ENCODE measurements around the gene KRTDAP. TPM values are rescaled to one million over a fixed set of nuclear protein-coding genes. Genes with fewer than 3 reads are reported as not detected.

Gene KRTDAP
- total RNA-seq, 3 donors from 2014 or later, result not detected

- Histone ChIP-seq H3K4me3 (peak within 1 kb of the TSS in 1 of 3 donors; percentile 44), H3K27ac (no peak within 1 kb of the TSS), H3K4me1 (no peaks in the 10 kb centered on the region), H3K27me3 (peaks cover 0 to 34% of the 10 kb centered on the region in 2 donors), H3K36me3 (no peaks in the 10 kb centered on the region), H3K9me3 (no peaks in the 10 kb centered on the region)
- intact Hi-C loops (cut with DNase I; ENCODE audit: low total_unique reads), result no loop called here
- TF ChIP-seq, protein P1, sequence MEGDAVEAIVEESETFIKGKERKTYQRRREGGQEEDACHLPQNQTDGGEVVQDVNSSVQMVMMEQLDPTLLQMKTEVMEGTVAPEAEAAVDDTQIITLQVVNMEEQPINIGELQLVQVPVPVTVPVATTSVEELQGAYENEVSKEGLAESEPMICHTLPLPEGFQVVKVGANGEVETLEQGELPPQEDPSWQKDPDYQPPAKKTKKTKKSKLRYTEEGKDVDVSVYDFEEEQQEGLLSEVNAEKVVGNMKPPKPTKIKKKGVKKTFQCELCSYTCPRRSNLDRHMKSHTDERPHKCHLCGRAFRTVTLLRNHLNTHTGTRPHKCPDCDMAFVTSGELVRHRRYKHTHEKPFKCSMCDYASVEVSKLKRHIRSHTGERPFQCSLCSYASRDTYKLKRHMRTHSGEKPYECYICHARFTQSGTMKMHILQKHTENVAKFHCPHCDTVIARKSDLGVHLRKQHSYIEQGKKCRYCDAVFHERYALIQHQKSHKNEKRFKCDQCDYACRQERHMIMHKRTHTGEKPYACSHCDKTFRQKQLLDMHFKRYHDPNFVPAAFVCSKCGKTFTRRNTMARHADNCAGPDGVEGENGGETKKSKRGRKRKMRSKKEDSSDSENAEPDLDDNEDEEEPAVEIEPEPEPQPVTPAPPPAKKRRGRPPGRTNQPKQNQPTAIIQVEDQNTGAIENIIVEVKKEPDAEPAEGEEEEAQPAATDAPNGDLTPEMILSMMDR (IDR thresholded peaks at IDR 0.05), result no peak
- no peak for TF ChIP-seq POLR2A (IDR thresholded peaks at IDR 0.05)
- TF ChIP-seq POLR2AphosphoS5 (IDR thresholded peaks at IDR 0.05), result no peak
- no peak for DNase-seq (ENCODE audit: low spot score in 2 of 2)
Observed at GRCh38 chr19:35533201-35533821, 43.0 kb upstream of the KRTDAP start, which contains the start of gene GAPDHS. Gene GAPDHS (plus strand): TSS chr19:35533456. CDS start chr19:35533528, 72 bp downstream.

DNA sequence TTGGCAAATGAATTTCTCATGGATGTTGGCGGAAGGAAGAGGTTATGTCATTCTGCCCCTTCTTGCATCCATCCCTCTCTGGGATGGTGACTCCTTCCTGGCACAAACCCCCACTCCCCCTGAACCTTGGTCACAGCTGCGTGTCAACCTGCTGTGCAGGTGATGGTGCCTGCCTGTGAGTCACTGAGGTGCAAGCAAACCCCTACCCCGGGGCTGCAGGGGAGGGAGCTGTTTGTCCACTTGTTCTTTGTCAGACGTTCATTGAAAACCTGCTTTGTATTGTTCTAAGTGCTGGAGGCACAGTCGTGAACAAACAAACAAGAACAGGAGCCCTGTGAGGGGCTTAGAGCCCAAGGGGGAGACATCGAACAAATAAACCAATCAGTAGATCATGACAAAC lies 41.0 kb upstream of the KRTDAP start:
- Histone ChIP-seq H3K27me3 (peaks cover 0 to 52% of the 10 kb centered on the region in 2 donors), H3K36me3 (no peaks in the 10 kb centered on the region), H3K9me3 (no peaks in the 10 kb centered on the region), H3K27ac (no peak overlapping the region), H3K4me1 (no peaks in the 10 kb centered on the region), H3K4me3 (no peak overlapping the region)
- no peak for TF ChIP-seq POLR2AphosphoS5 (IDR thresholded peaks at IDR 0.05)
- TF ChIP-seq, protein P1 (IDR thresholded peaks at IDR 0.05), result no peak
- TF ChIP-seq POLR2A (IDR thresholded peaks at IDR 0.05), result no peak
- intact Hi-C loops (cut with DNase I; ENCODE audit: low total_unique reads), result no loop called here
- no peak for DNase-seq (ENCODE audit: low spot score in 2 of 2)

GRCh38 chr19:35529241-35530218 lies 39.3 kb upstream of the KRTDAP start:
- no peak overlapping the region for H3K27ac ChIP-seq
- no peaks in the 10 kb centered on the region for H3K4me1 ChIP-seq
- peaks cover 0 to 66% of the 10 kb centered on the region in 2 donors for H3K27me3 ChIP-seq
- DNase-seq (ENCODE audit: low spot score in 2 of 2), result no peak
- no peaks in the 10 kb centered on the region for H3K9me3 ChIP-seq
- TF ChIP-seq, protein P1 (IDR thresholded peaks at IDR 0.05), result no peak
- TF ChIP-seq POLR2AphosphoS5 (IDR thresholded peaks at IDR 0.05) (no peak), POLR2A (IDR thresholded peaks at IDR 0.05) (no peak)
- H3K36me3 ChIP-seq, result no peaks in the 10 kb centered on the region
- H3K4me3 ChIP-seq, result no peak overlapping the region
- intact Hi-C loops (cut with DNase I; ENCODE audit: low total_unique reads), result no loop called here

- Histone ChIP-seq H3K27ac (no peak within 1 kb of the TSS), H3K4me3 (no peak within 1 kb of the TSS), H3K36me3 (no peaks in the 10 kb centered on the region), H3K9me3 (no peaks in the 10 kb centered on the region), H3K4me1 (no peaks in the 10 kb centered on the region), H3K27me3 (peaks cover 0 to 55% of the 10 kb centered on the region in 2 donors)
- no peak for DNase-seq (ENCODE audit: low spot score in 2 of 2)
- TF ChIP-seq POLR2A (IDR thresholded peaks at IDR 0.05), result no peak
- intact Hi-C loops (cut with DNase I; ENCODE audit: low total_unique reads), result no loop called here
Observed at GRCh38 chr19:35528218-35529038, 38.2 kb upstream of the KRTDAP start, which contains the start of gene SBSN. Gene SBSN (minus strand): TSS chr19:35528311. CDS start chr19:35528281, 30 bp downstream.

DNA sequence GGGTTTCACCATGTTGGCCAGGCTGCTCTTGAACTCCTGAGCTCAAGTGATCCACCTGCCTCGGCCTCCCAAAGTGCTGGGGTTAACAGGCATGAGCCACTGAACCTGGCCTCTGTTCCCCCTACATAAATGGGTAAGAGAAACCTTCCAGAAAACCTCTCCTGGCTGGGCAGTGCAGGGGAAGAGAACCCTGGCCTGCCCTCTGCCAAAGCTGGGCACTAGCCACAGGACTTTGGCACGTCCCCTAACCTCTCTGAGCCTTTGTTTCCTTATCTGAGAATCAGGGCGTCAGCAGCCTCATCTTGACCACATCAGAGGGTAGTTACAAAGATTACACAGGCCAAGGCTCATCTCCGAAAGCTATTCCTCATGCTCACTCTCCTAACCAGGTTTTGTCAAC lies 35.6 kb upstream of the KRTDAP start:
- no peaks in the 10 kb centered on the region for H3K36me3 ChIP-seq
- H3K27me3 ChIP-seq, result peaks cover 0 to 46% of the 10 kb centered on the region in 2 donors
- no peak overlapping the region for H3K27ac ChIP-seq
- no peaks in the 10 kb centered on the region for H3K9me3 ChIP-seq
- no peak for DNase-seq (ENCODE audit: low spot score in 2 of 2)
- H3K4me1 ChIP-seq, result no peaks in the 10 kb centered on the region
- H3K4me3 ChIP-seq, result no peak overlapping the region
- TF ChIP-seq POLR2A (IDR thresholded peaks at IDR 0.05), result no peak
- TF ChIP-seq, protein P1 (IDR thresholded peaks at IDR 0.05), result no peak
- TF ChIP-seq POLR2AphosphoS5 (IDR thresholded peaks at IDR 0.05), result no peak
- intact Hi-C loops (cut with DNase I; ENCODE audit: low total_unique reads), result no loop called here

Measured in breast epithelium (tissue), 4 donors.